Measurements from ENCODE around the gene EIF3B. TPM values are rescaled to one million over a fixed set of nuclear protein-coding genes. Genes with fewer than 3 reads are reported as not detected.
"Not testable (repeated sequence)": the region's sequence is repeated elsewhere in the genome, so short reads cannot be mapped to it uniquely, and the experiment has no call there.

EIF3B gene
- total RNA-seq, 2 experiments from 2014 or later: 181 to 225 TPM

DNA sequence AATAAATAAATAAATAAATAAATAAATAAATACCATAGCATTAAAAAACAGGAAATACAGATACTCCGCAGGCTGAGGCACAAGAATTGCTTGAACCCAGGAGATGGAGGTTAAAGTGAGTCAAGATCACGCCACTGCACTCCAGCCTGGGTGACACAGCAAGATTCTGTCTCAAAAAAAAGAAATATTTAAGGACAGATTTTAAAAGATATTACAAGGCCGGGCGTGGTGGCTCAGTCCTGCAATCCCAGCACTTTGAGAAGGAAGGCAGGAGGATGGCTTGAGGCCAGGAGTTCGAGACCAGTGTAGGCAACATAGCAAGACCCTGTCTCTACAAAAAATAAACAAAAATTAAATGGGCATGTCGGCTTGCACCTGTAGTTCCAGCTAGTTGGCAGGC, 22.9 kb upstream of the EIF3B start:
- DNase-seq (ENCODE audit: low spot score): no peak
- intact Hi-C loops (cut with micrococcal nuclease; ENCODE audit: unreplicated experiment): no loop called here
- Histone ChIP-seq H3K4me1 (ENCODE audit: insufficient read depth, low read length, poor library complexity, severe bottlenecking) (no peaks in the 10 kb centered on the region), H3K9me3 (ENCODE audit: low read length) (no peaks in the 10 kb centered on the region), H3K27ac (ENCODE audit: low read depth, low read length, poor library complexity, severe bottlenecking) (no peak overlapping the region), H3K4me3 (ENCODE audit: low read depth, low read length, poor library complexity, severe bottlenecking) (no peak overlapping the region), H3K4me2 (ENCODE audit: low read length) (no peak overlapping the region), H3K36me3 (ENCODE audit: insufficient read depth, low read length) (peaks cover 5% of the 10 kb centered on the region), H2AFZ (ENCODE audit: low read length) (no peak overlapping the region), H3K9me2 (ENCODE audit: insufficient read depth, low read length) (no peaks in the 10 kb centered on the region), H4K20me1 (ENCODE audit: insufficient read depth, low read length) (no peaks in the 10 kb centered on the region), H3K79me2 (ENCODE audit: insufficient read depth, low read depth, low read length) (no peaks in the 10 kb centered on the region)
- POLR2A ChIA-PET: no interaction called here
- BruUV-seq (replicated peaks): no TSS peak
- CTCF ChIA-PET (ENCODE audit: unreplicated experiment): no interaction called here
- TF ChIP-seq, protein P1, sequence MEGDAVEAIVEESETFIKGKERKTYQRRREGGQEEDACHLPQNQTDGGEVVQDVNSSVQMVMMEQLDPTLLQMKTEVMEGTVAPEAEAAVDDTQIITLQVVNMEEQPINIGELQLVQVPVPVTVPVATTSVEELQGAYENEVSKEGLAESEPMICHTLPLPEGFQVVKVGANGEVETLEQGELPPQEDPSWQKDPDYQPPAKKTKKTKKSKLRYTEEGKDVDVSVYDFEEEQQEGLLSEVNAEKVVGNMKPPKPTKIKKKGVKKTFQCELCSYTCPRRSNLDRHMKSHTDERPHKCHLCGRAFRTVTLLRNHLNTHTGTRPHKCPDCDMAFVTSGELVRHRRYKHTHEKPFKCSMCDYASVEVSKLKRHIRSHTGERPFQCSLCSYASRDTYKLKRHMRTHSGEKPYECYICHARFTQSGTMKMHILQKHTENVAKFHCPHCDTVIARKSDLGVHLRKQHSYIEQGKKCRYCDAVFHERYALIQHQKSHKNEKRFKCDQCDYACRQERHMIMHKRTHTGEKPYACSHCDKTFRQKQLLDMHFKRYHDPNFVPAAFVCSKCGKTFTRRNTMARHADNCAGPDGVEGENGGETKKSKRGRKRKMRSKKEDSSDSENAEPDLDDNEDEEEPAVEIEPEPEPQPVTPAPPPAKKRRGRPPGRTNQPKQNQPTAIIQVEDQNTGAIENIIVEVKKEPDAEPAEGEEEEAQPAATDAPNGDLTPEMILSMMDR (conservative IDR thresholded peaks at IDR 0.05; ENCODE audit: low read length): no peak
- TF ChIP-seq EZH2phosphoT487 (IDR thresholded peaks at IDR 0.05; ENCODE audit: borderline replicate concordance, low read depth, low read length): no peak

GRCh38 chr7:2332606-2333231, 21.9 kb upstream of the EIF3B start:
- H3K4me1 ChIP-seq (ENCODE audit: insufficient read depth, low read length, poor library complexity, severe bottlenecking); H4K20me1 ChIP-seq (ENCODE audit: insufficient read depth, low read length); H3K9me3 ChIP-seq (ENCODE audit: low read length); H3K27ac ChIP-seq (ENCODE audit: low read depth, low read length, poor library complexity, severe bottlenecking); H2AFZ ChIP-seq (ENCODE audit: low read length); DNase-seq (ENCODE audit: low spot score); H3K4me3 ChIP-seq (ENCODE audit: low read depth, low read length, poor library complexity, severe bottlenecking); CTCF ChIA-PET (ENCODE audit: unreplicated experiment); intact Hi-C loops (cut with micrococcal nuclease; ENCODE audit: unreplicated experiment); H3K79me2 ChIP-seq (ENCODE audit: insufficient read depth, low read depth, low read length); H3K9me2 ChIP-seq (ENCODE audit: insufficient read depth, low read length); H3K36me3 ChIP-seq (ENCODE audit: insufficient read depth, low read length); BruUV-seq (replicated peaks); H3K4me2 ChIP-seq (ENCODE audit: low read length): not testable (repeated sequence)
- POLR2A ChIA-PET: interaction anchor here (0.7 kb wide), 1 partner anchor 7 kb away, joined by 3 read pairs; no protein-coding TSS in a partner anchor

GRCh38 chr7:2336626-2337299, 17.9 kb upstream of the EIF3B start:
- H4K20me1 ChIP-seq (ENCODE audit: insufficient read depth, low read length): no peaks in the 10 kb centered on the region
- no peak overlapping the region for H3K4me2 ChIP-seq (ENCODE audit: low read length)
- no peaks in the 10 kb centered on the region for H3K9me3 ChIP-seq (ENCODE audit: low read length)
- peaks cover 8% of the 10 kb centered on the region for H3K36me3 ChIP-seq (ENCODE audit: insufficient read depth, low read length)
- no peak overlapping the region for H3K4me3 ChIP-seq (ENCODE audit: low read depth, low read length, poor library complexity, severe bottlenecking)
- H2AFZ ChIP-seq (ENCODE audit: low read length): no peak overlapping the region
- no peaks in the 10 kb centered on the region for H3K79me2 ChIP-seq (ENCODE audit: insufficient read depth, low read depth, low read length)
- TF ChIP-seq, protein P1 (conservative IDR thresholded peaks at IDR 0.05; ENCODE audit: low read length): no peak
- TF ChIP-seq EZH2phosphoT487 (IDR thresholded peaks at IDR 0.05; ENCODE audit: borderline replicate concordance, low read depth, low read length): no peak
- DNase-seq (ENCODE audit: low spot score): no peak
- ChIA-PET POLR2A (interaction anchor here (0.7 to 1.1 kb wide), 3 partner anchors 12 to 59 kb away, joined by 3 read pairs; no protein-coding TSS in a partner anchor), CTCF (ENCODE audit: unreplicated experiment) (no interaction called here)
- H3K27ac ChIP-seq (ENCODE audit: low read depth, low read length, poor library complexity, severe bottlenecking): no peak overlapping the region
- no TSS peak for BruUV-seq (replicated peaks)
- H3K9me2 ChIP-seq (ENCODE audit: insufficient read depth, low read length): no peaks in the 10 kb centered on the region
- intact Hi-C loops (cut with micrococcal nuclease; ENCODE audit: unreplicated experiment): no loop called here
- no peaks in the 10 kb centered on the region for H3K4me1 ChIP-seq (ENCODE audit: insufficient read depth, low read length, poor library complexity, severe bottlenecking)

GRCh38 chr7:2347351-2348063, 7.1 kb upstream of the EIF3B start:
- H3K4me1 ChIP-seq (ENCODE audit: insufficient read depth, low read length, poor library complexity, severe bottlenecking); DNase-seq (ENCODE audit: low spot score); H3K9me3 ChIP-seq (ENCODE audit: low read length); H3K79me2 ChIP-seq (ENCODE audit: insufficient read depth, low read depth, low read length); H3K4me2 ChIP-seq (ENCODE audit: low read length); H3K9me2 ChIP-seq (ENCODE audit: insufficient read depth, low read length); H3K4me3 ChIP-seq (ENCODE audit: low read depth, low read length, poor library complexity, severe bottlenecking); H4K20me1 ChIP-seq (ENCODE audit: insufficient read depth, low read length); H3K27ac ChIP-seq (ENCODE audit: low read depth, low read length, poor library complexity, severe bottlenecking); BruUV-seq (replicated peaks); H2AFZ ChIP-seq (ENCODE audit: low read length): not testable (repeated sequence)
- ChIA-PET POLR2A (interaction anchor here (0.8 to 1.0 kb wide), 2 partner anchors 109 to 181 kb away, joined by 4 to 5 read pairs; no protein-coding TSS in a partner anchor), CTCF (ENCODE audit: unreplicated experiment) (interaction anchor here (0.6 to 1.2 kb wide), 2 partner anchors 105 to 122 kb away, joined by 3 to 7 read pairs; partner anchors contain the start of genes MRM2 and NUDT1)
- H3K36me3 ChIP-seq (ENCODE audit: insufficient read depth, low read length): peaks cover 15% of the 10 kb centered on the region
- intact Hi-C loops (cut with micrococcal nuclease; ENCODE audit: unreplicated experiment): loop anchor here (1.0 kb wide), 2 partner anchors 104 to 247 kb away; no protein-coding TSS in a partner anchor

Data from OCI-LY7 (cell line).